ENCODE results near the gene PDE8A.

DNA sequence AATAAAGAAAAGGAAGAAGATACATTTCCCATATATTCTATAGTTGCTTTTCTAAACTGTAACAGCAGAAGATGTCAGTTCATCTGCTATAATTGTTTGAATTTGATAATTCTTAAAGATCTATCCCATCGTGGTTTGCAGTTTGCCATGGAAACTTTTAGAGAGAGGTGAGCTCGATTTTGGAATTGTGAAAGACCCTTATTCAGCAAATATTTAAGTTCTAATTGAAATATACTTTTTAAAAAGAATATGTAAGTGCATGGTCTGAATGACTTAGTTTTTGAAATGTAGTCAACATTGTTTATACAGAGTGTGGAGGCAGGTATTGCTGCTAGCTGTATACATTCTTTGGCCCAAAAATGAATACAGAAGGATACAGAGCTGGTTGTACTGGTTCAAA, 127.7 kb downstream of the PDE8A start:
- TF ChIP-seq, protein P1, sequence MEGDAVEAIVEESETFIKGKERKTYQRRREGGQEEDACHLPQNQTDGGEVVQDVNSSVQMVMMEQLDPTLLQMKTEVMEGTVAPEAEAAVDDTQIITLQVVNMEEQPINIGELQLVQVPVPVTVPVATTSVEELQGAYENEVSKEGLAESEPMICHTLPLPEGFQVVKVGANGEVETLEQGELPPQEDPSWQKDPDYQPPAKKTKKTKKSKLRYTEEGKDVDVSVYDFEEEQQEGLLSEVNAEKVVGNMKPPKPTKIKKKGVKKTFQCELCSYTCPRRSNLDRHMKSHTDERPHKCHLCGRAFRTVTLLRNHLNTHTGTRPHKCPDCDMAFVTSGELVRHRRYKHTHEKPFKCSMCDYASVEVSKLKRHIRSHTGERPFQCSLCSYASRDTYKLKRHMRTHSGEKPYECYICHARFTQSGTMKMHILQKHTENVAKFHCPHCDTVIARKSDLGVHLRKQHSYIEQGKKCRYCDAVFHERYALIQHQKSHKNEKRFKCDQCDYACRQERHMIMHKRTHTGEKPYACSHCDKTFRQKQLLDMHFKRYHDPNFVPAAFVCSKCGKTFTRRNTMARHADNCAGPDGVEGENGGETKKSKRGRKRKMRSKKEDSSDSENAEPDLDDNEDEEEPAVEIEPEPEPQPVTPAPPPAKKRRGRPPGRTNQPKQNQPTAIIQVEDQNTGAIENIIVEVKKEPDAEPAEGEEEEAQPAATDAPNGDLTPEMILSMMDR (IDR thresholded peaks at IDR 0.05) = no peak
- no peak for TF ChIP-seq POLR2A (IDR thresholded peaks at IDR 0.05)
